HFF-Myc (cell line): Measurements from ENCODE around the gene EMC9.
A peak's percentile ranks its signal among the peaks of the same experiment; 100 is the strongest.

Experiments
- DNase-seq: peaks from one replicate; pipeline ENCODE4 v3.0.0-alpha.2; 2011; ENCODE audit warnings: low read depth; ENCODE audit errors: extremely low read depth
- H3K4me3 ChIP-seq: replicated peaks from 2 replicates; pipeline ENCODE4 v1.5.1; 2011; ENCODE audit warnings: low read depth, mild to moderate bottlenecking, control low read depth, low read length
- CTCF ChIP-seq: IDR thresholded peaks from 2 replicates; pipeline ENCODE4 v1.5.1; 2012; ENCODE audit warnings: mild to moderate bottlenecking, low read depth, low read length, control low read depth; ENCODE audit errors: missing control alignments

The EMC9 gene

GRCh38 chr14:24149302-24149969 is 8.0 kb upstream of the EMC9 start:
- no peak for TF ChIP-seq CTCF
- H3K4me3 ChIP-seq = no peak overlapping the region
- no peak for DNase-seq

- no peak for DNase-seq
- no peak for TF ChIP-seq CTCF
- H3K4me3 ChIP-seq = peak overlapping the region; percentile 75
These were observed 6.5 kb upstream of the EMC9 start for GRCh38 chr14:24147761-24148428.

- H3K4me3 ChIP-seq = peak within 1 kb of the TSS; percentile 75
- no peak for TF ChIP-seq CTCF
- peak; percentile 94 for DNase-seq
These were observed 5.8 kb upstream of the EMC9 start, which contains the start of gene RNF31 for GRCh38 chr14:24146978-24147760. TSS of gene RNF31 (plus strand) at chr14:24147498. CDS start at chr14:24147699, 201 bp downstream.

GRCh38 chr14:24146453-24146977 is 5.1 kb upstream of the EMC9 start, which contains the start of gene PSME2:
TSS of gene PSME2 (minus strand) at chr14:24146610. CDS start at chr14:24146581, 29 bp downstream.
- TF ChIP-seq CTCF = no peak
- peak; percentile 85 for DNase-seq
- H3K4me3 ChIP-seq = peak within 1 kb of the TSS; percentile 75

GRCh38 chr14:24145690-24146452 is 4.5 kb upstream of the EMC9 start:
- H3K4me3 ChIP-seq = peak overlapping the region; percentile 75
- no peak for TF ChIP-seq CTCF
- DNase-seq = no peak

GRCh38 chr14:24145219-24145618 is 3.8 kb upstream of the EMC9 start:
- DNase-seq = no peak
- TF ChIP-seq CTCF = no peak
- H3K4me3 ChIP-seq = peak overlapping the region; percentile 75
